Retina (tissue), 1 donor: ENCODE data around the gene PWWP2B.

Experiments
- DNase-seq: peaks from one replicate; pipeline ENCODE4 v3.0.0-alpha.2; 2016

PWWP2B gene

DNA sequence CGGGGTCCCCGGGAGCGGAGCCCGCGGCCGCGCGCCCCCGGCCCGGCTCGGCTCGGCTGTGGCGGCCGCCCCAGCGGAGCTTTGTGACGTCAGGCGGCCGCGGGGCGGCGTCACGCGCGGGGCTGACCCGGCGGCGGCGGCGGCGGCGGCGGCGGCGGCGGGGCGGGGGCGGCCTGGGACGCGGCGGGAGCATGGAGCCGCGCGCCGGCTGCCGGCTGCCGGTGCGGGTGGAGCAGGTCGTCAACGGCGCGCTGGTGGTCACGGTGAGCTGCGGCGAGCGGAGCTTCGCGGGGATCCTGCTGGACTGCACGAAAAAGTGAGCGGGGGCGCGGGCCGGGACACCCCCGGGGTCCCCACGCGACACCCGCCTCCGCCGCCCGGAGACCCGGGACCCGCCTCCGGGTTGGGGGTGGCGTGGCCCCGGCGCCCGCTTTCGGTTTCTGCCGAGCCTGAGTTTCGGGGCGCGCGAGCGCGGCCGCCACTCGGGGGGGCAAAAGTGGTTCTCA, at the start of gene PWWP2B:
Gene PWWP2B, plus strand, starts transcription at position 165 of the 506 bp plus-strand sequence. Its CDS starts 27 bp downstream, at position 192.
- DNase-seq, result no peak

DNA sequence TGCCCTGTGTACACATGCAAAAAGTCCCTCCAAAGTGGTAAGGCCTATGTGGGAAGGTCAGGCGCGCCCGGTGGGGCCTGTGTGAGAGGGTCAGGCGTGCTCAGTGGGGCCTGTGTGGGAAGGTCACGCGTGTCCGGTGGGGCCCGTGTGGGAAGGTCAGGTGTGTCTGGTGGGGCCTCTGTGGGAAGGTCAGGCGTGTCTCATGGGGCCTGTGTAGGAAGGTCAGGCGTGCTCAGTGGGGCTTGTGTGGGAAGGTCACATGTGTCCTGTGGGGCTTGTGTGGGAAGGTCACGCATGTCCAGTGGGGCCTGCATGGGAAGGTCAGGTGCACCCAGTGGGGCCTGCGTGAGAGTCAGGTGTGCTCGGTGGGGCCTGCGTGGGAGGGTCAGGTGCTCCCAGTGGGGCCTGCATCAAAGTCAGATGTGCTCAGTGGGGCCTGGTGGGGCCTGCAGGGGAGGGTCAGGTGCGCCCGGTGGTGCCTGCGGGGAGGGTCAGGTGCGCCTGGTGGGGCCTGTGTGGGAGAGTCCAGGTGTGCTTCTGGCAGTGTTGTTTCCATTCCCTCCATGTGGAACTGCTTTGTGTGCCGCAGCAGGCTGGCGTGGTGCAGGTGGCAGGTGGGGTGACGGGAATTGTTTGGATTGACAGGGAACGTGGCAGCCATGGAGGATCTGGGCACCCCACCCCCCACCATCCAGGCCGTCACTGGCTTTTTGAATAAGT, 49.6 kb upstream of the PWWP2B start:
- DNase-seq, result no peak

DNA sequence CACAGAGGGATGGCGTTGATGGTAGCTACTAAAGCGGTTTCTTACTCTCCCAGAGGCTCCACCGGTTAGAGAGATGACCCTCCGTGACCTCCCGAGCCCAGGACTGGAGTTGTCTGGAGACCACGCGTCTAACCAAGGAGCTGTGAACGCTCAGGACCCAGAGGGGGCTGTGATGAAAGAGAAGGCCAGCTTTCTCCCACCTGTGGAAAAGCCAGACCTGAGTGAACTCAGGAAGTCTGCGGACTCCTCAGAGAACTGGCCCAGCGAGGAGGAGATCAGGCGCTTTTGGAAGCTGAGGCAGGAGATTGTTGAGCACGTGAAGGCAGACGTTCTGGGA, 49.1 kb upstream of the PWWP2B start:
- DNase-seq, result no peak

DNA sequence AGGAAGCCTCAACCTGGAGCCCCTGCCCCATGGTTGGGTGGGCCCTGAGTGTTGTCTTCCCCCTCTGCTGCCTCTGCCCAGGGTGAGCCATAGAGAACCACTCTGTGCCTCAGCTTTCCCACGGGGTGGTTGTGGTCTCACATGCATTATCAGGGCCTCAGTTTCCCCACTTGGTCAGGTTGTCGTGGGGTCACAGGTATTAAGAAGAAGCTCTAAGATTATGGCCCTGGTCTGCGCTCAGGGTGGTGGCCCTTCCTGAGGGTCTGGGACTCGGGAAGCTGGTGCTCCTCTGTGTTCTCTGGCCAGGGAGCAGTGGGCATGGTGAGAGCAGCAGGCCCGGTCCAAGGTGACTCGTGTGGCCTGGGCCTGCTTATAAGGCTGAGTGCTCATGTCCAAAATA, 47.2 kb upstream of the PWWP2B start:
- DNase-seq, result no peak

DNA sequence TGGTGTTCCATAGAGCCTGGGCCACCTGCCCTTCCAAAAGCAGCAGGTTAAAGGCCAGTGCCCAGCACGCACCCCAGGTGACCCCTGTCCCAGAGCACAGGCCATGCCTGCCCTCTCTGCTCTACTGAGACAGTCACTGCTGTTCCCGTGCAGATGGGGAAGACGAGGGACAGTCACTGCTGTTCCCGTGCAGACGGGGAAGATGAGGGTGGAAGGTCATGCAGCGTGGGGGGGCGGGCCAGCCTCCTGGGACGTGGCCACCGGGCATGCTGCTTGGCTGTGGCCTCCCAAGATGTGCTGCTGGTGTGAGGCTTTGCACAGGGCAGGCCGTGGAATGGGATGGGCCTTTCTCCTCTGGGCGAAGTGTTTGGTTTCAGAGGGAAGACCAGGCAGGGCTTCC, 46.6 kb upstream of the PWWP2B start:
- no peak for DNase-seq

DNA sequence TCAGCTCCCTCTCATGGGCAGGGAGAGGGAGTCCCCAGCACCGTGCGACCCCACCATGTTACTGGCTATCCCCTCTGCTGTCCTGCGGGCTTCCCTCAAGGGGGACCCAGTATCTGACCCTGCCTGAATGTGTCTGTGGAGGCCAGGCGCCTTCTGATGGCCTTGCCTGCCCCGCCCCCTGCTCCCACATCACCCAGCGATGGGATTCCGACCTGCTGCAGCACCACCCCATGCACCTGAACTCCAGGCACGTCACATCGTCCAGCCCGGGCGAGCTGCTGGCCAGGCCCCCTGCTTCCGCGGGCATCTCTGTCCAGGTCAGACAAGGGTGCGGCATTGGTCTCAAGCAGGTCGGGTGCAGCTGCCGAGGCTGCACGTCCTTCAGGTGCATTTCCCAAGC, 46.1 kb upstream of the PWWP2B start:
- DNase-seq, result no peak

DNA sequence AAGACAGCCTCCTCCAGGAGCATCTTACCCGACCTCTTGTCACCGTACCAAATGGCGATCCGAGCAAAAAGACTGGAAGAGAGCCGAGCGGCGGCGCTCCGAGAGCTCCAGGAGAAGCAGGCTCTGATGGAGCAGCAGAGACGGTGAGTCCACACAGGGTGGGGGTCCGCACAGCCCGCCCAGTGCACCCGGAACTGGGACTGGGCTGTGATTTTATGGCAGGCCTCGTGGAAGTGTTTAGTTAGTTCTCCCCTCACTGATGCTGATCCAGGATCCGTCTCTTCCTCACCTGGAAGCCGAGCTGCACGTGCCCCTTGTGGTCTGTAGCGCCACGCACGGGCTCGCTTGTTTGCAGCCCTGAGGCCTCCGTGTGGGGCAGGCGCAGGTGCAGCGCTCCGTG, 45.4 kb upstream of the PWWP2B start:
- no peak for DNase-seq

DNA sequence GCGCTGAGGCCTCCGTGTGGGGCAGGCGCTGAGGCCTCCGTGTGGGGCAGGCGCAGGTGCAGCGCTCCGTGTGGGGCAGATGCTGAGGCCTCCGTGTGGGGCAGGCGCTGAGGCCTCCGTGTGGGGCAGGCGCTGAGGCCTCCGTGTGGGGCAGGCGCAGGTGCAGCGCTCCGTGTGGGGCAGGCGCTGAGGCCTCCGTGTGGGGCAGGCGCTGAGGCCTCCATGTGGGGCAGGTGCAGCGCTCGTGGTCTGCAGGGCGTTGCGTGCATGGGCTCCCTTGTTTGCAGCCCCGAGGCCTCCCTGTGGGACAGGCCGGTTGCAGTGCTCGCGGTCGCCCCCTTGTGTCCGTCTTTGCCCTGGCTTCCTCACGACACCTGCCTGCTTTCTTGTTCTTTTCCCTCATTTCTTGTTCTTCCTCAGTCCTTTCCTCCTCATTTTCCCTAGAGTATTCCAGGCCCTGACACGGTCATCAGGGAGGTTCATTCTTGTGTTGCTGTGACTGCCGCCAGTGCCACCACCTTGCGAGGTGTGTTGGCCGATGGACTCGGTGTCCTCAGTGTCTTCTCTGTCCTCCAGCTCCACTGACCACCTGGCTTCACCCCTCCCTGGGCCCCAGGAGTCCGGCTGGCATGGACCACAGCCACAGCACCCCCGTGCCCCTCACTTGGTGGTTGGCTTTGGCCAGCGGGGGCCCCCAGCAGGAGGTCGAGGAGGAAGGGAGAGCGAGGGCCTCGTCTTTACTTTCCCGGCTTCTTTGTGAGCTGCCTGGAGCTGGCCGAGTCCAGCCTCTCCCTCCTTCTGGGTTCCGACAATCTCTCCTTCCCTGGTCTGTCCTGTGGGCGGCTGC, 44.3 kb upstream of the PWWP2B start:
- DNase-seq, result peak; percentile 85

DNA sequence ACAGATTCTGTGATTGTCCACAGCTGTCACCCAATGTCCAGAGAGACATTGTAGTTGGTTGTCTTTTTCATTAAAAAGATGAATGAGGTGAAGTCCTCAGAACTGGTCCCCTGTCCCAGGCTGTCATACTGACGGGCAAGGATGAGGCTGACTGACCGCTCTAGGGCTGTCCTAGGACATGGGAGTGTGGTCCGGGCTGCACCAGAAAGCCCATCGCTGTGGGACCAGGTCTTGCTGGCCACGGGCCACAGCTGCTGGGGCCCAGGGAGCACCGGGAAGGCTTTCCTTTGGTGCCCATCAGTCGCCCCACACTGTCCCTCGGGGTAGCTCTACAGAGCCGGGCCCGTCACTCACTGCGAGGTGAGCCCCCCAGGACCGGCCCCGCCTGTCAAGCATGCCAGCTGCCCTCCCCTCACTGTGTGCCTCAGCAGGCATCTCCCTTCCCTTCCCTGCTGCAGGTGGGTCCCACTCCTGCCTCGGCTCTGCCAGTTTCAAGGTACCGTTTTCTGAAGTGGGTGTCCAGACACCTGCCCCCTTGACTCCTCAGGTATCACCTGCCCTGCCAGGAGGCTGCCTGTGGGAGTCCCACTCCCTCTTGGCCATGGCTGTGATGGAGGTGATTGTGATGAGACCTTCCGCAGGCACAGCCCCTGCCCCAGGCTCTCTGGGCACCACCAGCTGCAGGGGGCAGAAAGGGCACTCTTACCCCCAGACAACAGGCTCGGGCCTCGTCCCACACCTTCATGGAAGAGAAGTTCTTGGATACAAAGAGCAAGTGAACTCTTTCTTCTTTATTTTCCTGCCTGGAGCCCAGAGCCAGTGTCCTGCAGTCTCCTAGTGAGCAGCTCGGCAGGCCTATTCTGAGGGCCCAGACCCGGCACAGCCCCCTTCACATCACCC, 43.3 kb upstream of the PWWP2B start:
- no peak for DNase-seq

DNA sequence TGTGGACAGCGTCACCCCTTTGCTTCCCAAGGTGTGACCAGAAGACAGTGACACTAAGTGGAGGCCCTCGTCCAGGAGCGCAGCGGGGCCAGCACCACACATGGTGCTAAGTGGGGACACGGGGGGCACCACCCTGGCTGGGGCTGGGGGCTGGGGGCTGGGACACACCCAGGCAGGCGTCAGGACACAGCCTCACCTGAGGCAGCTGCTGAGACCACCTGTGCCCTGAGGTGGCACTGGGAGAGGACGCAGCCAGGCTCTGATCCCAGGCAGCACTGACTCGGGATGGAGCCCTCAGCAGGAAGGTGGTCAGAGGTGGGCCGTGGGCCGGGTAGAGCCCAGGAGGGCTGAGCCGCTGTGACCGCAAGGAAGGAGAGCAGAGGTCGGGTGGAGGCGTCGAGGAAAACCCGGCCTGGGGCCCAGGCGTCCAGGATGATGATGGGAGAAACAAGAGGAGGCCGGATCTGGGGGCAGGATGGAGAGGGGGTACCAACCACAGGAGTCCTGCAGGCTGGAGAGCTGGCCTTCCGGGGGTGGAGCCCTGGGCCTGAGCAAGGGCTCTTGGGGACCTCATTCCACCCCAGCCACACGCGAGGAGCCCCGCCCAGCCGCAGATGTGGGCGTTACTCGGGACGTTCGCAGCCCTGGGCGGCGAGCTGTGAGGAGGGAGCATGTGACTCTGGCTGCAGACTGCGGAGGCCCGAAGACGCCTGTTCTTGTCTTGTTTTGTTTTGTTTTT, 42.5 kb upstream of the PWWP2B start:
- DNase-seq, result no peak

DNA sequence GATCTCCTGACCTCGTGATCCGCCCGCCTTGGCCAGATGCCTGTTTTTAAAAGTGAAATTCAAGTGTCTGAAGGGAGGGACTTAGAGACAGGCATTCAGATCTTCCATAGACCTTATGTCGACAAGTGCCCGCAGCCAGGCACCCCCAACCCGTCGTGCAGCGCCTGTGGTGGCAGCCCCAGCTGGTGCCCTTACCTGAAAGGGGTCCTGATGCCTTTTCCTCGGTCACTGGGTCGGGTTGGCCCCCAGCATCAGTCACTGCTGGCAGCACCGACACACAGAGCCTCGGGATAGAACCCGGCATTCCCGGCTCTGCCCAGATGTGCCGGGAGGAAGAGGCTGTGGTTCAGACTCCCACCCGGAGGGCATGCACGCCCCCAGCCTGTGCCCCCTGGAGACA, 41.7 kb upstream of the PWWP2B start:
- no peak for DNase-seq

DNA sequence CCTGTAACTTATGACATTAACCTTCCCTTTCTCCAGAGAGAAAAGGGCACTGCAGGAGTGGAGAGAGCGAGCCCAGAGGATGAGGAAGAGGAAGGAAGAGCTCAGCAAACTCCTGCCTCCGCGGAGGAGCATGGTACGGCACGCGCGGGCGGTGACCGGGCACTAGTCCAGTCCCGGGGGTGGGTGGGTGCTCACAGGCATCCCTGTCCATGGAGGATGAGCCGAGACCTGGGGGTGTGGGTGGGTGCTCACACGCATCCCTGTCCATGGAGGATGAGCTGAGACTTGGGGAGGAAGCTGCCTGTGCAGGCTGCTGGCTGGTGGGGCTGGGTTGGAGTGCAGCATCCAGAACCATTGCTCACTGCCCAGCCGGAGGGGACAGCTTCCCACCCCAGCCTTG, 41.2 kb upstream of the PWWP2B start:
- no peak for DNase-seq

DNA sequence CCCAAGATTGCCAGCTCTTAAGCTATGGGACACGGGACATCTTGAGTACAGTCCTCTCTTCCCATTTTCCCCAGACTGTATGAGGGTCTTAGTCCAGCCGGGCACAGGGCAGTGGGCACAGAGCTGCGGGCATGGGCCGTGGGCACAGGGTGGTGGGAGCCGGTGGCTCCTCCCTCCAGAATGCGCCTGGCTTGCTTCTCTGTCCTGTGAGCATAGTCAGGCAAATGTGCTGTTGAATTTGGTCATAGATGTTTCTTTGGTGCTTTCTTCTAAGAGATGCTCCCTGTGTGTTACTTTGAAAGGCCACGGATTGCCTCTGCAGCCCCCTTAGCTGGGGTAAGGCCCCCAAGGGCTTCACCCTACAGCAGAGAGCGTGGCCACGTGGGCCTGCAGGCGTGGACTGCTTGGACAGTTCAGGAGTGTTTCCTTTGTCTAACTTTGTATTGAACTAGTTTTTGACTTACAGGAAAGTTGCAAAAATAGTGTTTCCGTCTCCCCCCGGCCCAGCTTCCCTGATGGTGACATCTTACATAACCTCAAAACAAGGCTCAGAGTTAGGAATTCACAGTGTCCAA, 40.3 kb upstream of the PWWP2B start:
- no peak for DNase-seq

DNA sequence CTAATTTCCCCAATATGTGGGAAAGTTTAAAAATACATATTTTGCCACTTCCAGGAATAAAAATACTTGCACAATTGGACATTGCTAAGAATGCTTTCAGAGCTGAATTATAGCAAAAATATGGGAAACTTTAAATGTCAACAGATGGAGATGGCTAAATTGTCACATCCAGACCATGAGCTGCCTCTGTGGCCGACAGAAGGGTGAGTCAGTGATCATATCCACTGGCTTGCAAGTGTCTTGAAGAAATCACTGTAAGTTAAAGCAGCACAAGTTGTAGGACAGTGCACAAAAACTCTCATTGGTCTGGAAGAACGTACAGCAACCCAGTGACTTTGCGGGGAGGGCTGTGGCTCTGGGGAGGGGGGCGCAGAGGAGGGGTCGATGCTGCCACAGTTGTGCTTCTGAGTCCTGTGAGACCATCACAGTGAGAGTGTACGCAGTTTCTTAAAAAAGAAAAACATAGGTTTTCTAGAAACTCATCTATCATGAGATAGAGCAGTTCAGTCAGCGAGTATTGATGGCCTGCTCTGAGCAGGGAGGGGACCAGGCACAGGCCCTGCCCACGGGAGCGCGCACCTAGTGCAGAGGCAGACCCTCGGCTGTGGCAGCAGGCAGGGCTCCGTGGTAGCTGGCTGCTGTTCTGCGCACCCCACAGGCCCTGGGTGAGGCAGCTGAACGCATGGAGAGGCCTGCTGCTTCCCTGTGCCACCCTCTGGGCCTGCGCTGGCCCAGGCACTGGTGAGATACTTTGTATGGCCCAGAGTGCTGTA, 39.5 kb upstream of the PWWP2B start:
- DNase-seq, result no peak

DNA sequence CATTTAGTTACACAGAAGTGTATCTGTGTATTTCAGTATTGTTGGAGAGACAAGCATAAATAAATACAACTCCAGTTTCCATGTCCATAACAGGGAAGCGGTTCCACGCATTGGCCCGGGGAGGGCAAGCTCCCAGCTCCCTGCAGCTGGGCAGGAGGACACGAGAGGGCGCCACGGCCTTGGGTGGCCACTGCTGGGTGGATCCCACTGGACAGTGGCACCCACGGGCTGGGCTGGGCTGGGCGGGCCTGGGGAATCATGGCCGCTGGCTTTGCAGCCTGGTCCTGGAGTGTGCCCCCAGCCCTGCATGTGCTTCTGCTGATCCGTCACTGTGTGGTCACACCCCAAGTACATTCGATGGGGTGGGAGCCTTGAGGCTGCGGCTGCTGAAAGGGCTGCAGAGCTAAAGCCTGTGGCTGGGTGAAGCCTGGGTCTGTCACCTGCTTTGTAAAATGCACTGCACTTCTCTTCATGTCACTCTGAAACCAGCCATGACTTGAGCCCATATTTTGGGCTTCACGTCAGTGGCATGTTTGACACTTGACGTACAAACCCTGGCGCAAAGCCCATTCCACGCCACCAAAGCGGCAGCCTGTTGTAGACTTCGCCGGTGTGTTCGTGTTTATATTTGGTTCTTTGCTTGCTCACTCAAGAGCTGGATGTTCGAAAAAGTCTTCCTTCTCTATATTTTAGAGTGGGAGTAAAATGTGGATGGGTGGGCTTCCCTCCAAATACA, 37.5 kb upstream of the PWWP2B start:
- DNase-seq, result no peak

DNA sequence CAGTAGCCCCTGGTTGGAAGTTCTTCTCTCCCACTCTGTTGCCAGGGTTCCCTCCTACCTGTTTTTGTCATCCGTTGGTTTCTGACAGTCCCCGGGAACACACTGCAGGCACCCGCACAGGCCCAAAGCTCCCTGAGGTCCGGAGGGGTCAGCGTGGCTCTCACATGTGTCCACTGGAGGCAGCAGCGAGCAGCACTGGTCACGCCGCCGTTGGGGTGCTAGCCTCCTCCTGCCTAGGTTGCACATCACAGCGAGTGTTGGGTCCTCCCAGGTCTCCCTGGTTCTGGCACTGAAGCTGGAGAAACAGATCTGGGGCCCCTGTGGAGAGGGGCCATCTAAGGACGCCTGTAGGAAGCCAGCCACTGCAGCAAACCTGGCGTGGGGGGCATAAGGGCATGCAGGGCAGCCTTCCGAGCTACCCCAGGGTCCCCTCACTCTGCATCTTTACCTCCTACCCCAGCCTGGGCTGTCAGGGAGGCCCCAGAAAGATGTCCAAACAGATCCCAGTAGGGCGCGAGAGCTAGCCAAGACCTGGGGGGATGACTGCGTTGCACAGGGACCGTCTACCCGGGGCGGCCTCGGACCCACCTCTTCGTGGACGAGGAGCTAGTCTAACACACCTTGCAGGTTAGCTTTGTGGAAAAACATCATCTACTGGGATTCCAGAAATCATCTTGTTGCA, 36.1 kb upstream of the PWWP2B start:
- no peak for DNase-seq

DNA sequence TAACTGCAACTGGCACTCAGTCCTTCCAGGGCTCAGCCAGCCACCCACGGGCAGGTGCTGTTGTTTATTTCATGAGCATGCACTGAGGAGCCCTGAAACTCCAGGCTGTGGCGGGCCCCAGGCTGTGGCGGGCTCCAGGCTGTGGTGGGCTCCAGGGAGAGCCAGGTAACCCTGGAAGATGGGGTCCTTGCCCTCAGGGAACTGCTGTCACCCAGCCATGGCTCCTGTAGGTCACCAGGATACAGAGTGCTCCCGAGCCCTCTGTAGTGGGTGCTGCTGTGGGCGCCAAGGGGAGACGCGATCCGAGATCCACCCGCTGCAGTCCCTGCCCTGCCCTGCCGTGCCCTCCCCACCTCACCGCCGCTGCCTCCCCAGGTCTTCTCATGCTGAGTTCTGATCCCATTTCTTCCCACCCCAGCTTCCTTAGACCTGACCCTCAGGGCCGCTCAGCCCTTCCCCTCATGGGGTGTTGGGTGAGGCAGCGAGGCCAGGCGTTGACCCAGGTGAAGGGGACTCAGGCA, 35.4 kb upstream of the PWWP2B start:
- DNase-seq, result no peak

DNA sequence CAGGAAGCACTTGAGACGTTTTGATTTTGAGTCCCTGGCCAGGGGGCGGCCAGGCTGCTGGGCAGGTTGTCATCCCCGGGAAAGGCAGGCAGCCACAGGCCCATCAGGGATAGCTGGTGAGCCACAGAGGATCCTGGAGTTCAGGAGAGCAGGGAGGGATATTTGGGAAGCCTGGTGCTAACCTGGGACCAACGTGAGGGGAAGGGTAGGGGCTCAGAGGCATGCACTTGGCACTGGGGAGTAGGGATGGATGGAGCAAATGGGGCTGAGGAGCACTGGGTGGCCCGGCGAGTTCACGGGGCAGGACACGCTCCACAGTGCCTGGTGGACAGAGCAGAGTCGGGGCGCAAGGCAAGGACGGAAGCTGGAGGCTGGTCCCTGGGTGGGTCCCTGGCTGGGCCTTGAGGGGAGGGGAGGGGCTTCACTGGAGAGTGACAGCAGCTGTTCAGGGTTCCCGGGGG, 34.8 kb upstream of the PWWP2B start:
- DNase-seq, result no peak

DNA sequence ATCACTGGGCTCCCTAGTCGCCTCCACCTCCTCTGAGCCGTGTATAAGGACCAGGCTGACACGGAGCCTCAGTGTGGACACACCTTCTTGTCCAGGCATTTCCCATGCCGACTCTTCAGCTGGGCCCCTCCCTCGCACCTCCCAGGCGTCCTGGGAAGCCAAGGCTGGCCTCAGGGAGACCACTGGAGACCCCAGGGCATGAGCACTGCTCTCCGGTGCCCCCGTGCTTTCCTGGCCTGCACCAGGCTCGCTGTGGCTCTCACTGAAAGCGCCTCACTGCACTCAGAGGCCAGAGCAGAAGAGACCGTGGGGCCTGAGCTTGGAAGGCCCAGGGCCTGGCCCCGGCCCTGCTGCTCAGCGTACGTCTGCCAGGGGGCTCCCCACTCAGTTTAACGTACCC, 33.6 kb upstream of the PWWP2B start:
- no peak for DNase-seq
